Metanephros (tissue), 1 donor: ENCODE data around the gene CEP131. TPM values are rescaled to one million over a fixed set of nuclear protein-coding genes. Genes with fewer than 3 reads are reported as not detected.

Source experiments
- total RNA-seq: library from RNA; depleted of rRNA; stranded (reverse); fragments of >200 nt; gene quantifications from one replicate; pipeline ENCODE4 v1.2.3, GENCODE V29; 2014

The CEP131 gene
- 16.8 TPM for total RNA-seq

GRCh38 chr17:81222906-81223761, at the start of gene CEP131:
TSS of gene CEP131 (minus strand) at chr17:81222965. CDS start at chr17:81220056, 2,909 bp downstream.

GRCh38 chr17:81238815-81239713, 16.3 kb upstream of the CEP131 start, which contains the start of the genes NDUFAF8 and TEPSIN:
TSS of gene NDUFAF8 (plus strand) at chr17:81239318. CDS start at chr17:81239364, 46 bp downstream.
TSS of gene TEPSIN (minus strand) at chr17:81239055. CDS start at chr17:81239033, 22 bp downstream.

GRCh38 chr17:81166033-81166492, 56.7 kb downstream of the CEP131 start, which contains the start of gene AATK:
TSS of gene AATK (minus strand) at chr17:81166221. CDS start at chr17:81165992, 229 bp downstream.

GRCh38 chr17:81165246-81166032, 57.3 kb downstream of the CEP131 start, which contains the start of gene PVALEF:
TSS of gene PVALEF (plus strand) at chr17:81165507. CDS start at chr17:81181227, 15,720 bp downstream.

Other genes starting within 250 kb of the CEP131 start
- 30.3 TPM for gene CHMP6, start 231.1 kb downstream of the CEP131 start, total RNA-seq
- 29.3 TPM for gene BAIAP2, start 187.8 kb downstream of the CEP131 start, total RNA-seq
- not detected for gene PVALEF, start 57.5 kb downstream of the CEP131 start, total RNA-seq
- gene AATK, start 56.7 kb downstream of the CEP131 start, total RNA-seq = 3.2 TPM
- 34.7 TPM for gene TEPSIN, start 16.1 kb upstream of the CEP131 start, total RNA-seq
- 23.3 TPM for gene NDUFAF8, start 16.4 kb upstream of the CEP131 start, total RNA-seq
- 63.1 TPM for gene SLC38A10, start 72.3 kb upstream of the CEP131 start, total RNA-seq
- gene BAHCC1, start 172.5 kb upstream of the CEP131 start, total RNA-seq = 25.2 TPM